Measurements from ENCODE around the gene FYN.

DNA sequence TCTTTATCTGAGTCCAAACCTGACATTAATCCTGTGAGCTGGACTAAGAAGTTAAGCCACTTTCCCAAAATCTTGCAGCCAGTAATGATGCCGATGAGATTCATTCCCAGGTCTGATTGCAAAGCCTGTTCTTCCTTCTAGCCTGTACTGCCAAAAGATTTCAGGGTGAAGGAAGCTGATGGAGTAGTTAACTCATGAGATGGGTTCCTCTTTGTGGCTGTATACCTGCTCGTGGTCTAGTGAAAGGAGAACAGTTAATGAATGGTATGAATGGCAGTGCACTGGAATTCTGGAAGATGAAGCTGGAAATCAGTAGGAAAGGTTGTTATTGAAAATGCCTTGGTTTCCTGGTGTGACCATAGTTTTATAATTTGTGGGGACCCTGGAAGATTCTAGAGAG is 112.0 kb downstream of the FYN start:
- TF ChIP-seq CTCF (IDR thresholded peaks at IDR 0.05; ENCODE audit: insufficient read depth, low read length, poor library complexity, severe bottlenecking) (no peak), EZH2phosphoT487 (conservative IDR thresholded peaks at IDR 0.05; ENCODE audit: low read length) (no peak)

Measured in SU-DHL-6 (cell line).